AG04450 (cell line): ENCODE measurements around the gene HAVCR2. TPM values are rescaled to one million over a fixed set of nuclear protein-coding genes. Genes with fewer than 3 reads are reported as not detected.

Experiments
- CTCF ChIA-PET: fragments of 300-600, 350-600 bp; formaldehyde crosslinking; extraction: SDS; loops from one replicate; lab custom pipeline; 2022; ENCODE audit warnings: antibody characterized with exemption, inconsistent platforms; lab: Charles Lee
- POLR2A ChIA-PET: fragments of 350-600 bp; formaldehyde crosslinking; extraction: SDS; loops from one replicate; lab custom pipeline; 2021; ENCODE audit warnings: antibody characterized with exemption, inconsistent platforms; lab: Yijun Ruan, JAX
- DNase-seq: peaks from one replicate; pipeline ENCODE4 v3.0.0-alpha.2; 2011; ENCODE audit warnings: low read depth, low spot score
- H3K27ac ChIP-seq: one replicate; pipeline ENCODE4 v1.5.1; 2012; ENCODE audit warnings: low read depth, low read length, control low read depth
- H3K27me3 ChIP-seq: one replicate; pipeline ENCODE4 v1.6.0; 2012; ENCODE audit warnings: low read length; ENCODE audit not compliant: control insufficient read depth, insufficient read depth
- H3K4me3 ChIP-seq: 2 replicates; pipeline ENCODE4 v1.5.1; 2011; ENCODE audit warnings: mild to moderate bottlenecking, low read depth, low read length, control low read depth
- H3K9me3 ChIP-seq: 2 replicates; pipeline ENCODE4 v1.5.1; 2012; ENCODE audit warnings: low read length; ENCODE audit not compliant: control insufficient read depth, insufficient read depth
- CTCF ChIP-seq: IDR thresholded peaks from 2 replicates; pipeline ENCODE4 v1.5.1; 2011; ENCODE audit warnings: low read depth, low read length, control low read depth, inconsistent platforms
- polyA plus RNA-seq: library from polyadenylated mRNA; depleted of rRNA; stranded (reverse); fragments of >200 nt; gene quantifications from 2 replicates; pipeline ENCODE4 v1.2.3, GENCODE V29; 2011

HAVCR2 gene
- polyA plus RNA-seq, 1 experiment = not detected

GRCh38 chr5:157148734-157149615 lies 40.1 kb upstream of the HAVCR2 start:
- Histone ChIP-seq H3K27me3 (no peaks in the 10 kb centered on the region), H3K4me3 (no peak overlapping the region), H3K27ac (no peak overlapping the region), H3K9me3 (no peaks in the 10 kb centered on the region)
- ChIA-PET POLR2A (no interaction called here), CTCF (interaction anchor here (0.5 to 2.5 kb wide), 20 partner anchors 9 to 594 kb away, joined by 3 to 16 read pairs (median 6); partner anchors contain the start of genes LSM11 and THG1L)
- peak; percentile 95 for TF ChIP-seq CTCF
- no peak for DNase-seq

- DNase-seq = no peak
- Histone ChIP-seq H3K27me3 (no peaks in the 10 kb centered on the region), H3K9me3 (no peaks in the 10 kb centered on the region; the same call in 1 of the 2 replicates), H3K27ac (peak overlapping the region; percentile 71), H3K4me3 (peak overlapping the region; percentile 98)
- POLR2A ChIA-PET = interaction anchor here (0.6 to 1.4 kb wide), 4 partner anchors 11 to 979 kb away, joined by 3 to 6 read pairs (median 4); partner anchors contain the start of gene THG1L
- TF ChIP-seq CTCF = no peak
- CTCF ChIA-PET = interaction anchor here (0.9 to 4.0 kb wide), 3 partner anchors 11 to 600 kb away, joined by 4 to 28 read pairs (median 4); partner anchors contain the start of gene LSM11
Measured at GRCh38 chr5:157143127-157143971, 34.5 kb upstream of the HAVCR2 start.

DNA sequence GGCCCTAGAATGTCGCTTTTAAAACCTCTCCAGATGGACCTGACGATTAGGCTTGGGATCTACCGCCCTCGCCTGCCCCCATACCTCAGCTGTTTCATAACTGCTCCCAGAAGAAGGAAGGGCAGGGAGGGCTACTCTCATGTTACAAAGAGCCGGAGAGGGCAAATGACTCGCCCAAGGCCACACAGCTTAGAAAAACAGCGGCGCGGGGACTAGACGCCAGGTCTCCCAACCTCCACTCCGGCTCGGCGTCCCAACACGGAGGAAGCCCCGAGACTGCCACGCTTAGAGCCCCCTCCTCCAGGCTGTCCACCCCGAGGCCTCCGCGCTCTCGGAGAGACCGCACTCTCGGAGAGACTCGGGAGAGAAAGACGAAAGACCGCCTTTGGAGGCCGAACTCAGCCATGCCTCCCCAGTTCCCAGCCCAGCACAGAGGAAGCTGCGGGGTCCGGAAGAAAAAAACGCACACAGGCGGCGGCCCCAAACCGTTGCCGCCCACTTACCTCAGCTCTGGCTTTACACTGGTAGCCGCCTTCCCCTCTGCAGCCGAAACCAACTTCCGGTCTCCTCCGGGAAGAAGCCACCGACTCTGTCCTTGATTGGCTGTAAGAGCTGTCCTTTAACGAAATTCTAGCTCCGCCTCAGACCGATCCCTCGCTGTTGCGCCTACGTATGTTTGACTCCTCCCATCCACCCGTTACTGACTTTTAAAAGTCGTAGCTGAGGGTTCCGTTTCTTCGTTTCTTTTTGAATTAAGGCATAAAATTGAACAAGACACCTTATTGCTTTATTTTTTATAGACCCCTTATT lies 33.7 kb upstream of the HAVCR2 start, which contains the start of gene MED7:
TSS of gene MED7 (minus strand) at position 549 of the 810 bp plus-strand sequence. CDS start 3,434 bp downstream, outside the sequence.
- ChIA-PET CTCF (interaction anchor here (0.5 to 4.0 kb wide), 4 partner anchors 10 to 601 kb away, joined by 3 to 28 read pairs (median 4); partner anchors contain the start of gene LSM11), POLR2A (interaction anchor here (0.5 to 1.4 kb wide), 5 partner anchors 10 to 978 kb away, joined by 3 to 6 read pairs (median 3); partner anchors contain the start of gene THG1L)
- TF ChIP-seq CTCF = no peak
- no peaks in the 10 kb centered on the region; the same call in 1 of the 2 replicates for H3K9me3 ChIP-seq
- no peaks in the 10 kb centered on the region for H3K27me3 ChIP-seq
- H3K27ac ChIP-seq = peak within 1 kb of the TSS; percentile 92
- H3K4me3 ChIP-seq = peak within 1 kb of the TSS; percentile 98
- DNase-seq = peak; percentile 98

DNA sequence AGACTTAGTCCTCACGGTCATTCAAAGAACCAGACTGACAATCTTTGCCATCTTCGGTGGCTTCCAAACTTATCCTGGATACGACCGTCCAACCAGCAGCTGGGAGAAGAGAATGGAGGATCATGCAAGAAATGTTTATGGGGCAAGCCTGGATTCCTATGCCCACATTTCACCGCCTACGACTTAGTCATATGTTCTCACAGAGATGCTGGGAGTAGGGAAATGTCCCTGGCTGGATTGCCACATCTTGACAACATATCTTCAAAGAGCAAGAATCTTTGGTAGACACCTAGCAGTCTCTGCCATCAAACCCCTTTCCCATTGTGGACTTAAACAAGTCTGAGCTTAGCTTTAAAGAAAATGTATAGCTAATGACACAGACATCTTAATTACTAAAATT lies 28.8 kb upstream of the HAVCR2 start:
- no peaks in the 10 kb centered on the region for H3K27me3 ChIP-seq
- H3K27ac ChIP-seq = no peak overlapping the region
- no peak for DNase-seq
- no peak overlapping the region for H3K4me3 ChIP-seq
- ChIA-PET POLR2A (no interaction called here), CTCF (interaction anchor here (0.9 to 2.0 kb wide), 6 partner anchors 8 to 1999 kb away, joined by 3 to 11 read pairs (median 4); no protein-coding TSS in a partner anchor)
- no peaks in the 10 kb centered on the region; the same call in 1 of the 2 replicates for H3K9me3 ChIP-seq
- no peak for TF ChIP-seq CTCF
